ENCODE results near the gene DNAI2.

DNA sequence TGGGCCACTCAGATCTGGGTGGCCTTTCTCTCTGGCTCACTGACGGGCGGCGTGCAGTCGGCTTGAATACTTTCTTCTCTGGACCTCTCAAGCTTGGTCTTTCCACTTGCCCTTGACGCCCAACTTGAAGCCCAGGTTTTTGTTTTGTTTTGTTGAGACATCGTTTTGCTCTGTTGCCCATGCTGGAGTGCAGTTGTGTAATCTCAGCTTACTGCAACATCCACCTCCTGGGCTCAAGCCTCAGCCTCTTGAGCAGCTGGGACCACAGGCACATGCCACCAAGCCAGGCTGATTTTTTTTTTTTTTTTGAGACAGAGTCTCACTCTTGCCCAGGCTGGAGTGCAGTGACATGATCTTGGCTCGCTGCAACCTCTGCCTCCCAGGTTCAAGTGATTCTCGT, 29.3 kb downstream of the DNAI2 start:
- TF ChIP-seq, protein P1, sequence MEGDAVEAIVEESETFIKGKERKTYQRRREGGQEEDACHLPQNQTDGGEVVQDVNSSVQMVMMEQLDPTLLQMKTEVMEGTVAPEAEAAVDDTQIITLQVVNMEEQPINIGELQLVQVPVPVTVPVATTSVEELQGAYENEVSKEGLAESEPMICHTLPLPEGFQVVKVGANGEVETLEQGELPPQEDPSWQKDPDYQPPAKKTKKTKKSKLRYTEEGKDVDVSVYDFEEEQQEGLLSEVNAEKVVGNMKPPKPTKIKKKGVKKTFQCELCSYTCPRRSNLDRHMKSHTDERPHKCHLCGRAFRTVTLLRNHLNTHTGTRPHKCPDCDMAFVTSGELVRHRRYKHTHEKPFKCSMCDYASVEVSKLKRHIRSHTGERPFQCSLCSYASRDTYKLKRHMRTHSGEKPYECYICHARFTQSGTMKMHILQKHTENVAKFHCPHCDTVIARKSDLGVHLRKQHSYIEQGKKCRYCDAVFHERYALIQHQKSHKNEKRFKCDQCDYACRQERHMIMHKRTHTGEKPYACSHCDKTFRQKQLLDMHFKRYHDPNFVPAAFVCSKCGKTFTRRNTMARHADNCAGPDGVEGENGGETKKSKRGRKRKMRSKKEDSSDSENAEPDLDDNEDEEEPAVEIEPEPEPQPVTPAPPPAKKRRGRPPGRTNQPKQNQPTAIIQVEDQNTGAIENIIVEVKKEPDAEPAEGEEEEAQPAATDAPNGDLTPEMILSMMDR (conservative IDR thresholded peaks at IDR 0.05; ENCODE audit: low read length): no peak
- TF ChIP-seq EZH2phosphoT487 (IDR thresholded peaks at IDR 0.05; ENCODE audit: borderline replicate concordance): no peak

Measured in Loucy (cell line).